GM12874 (cell line): Measurements from ENCODE around the gene TEX55.

Source experiments
- CTCF ChIP-seq: IDR thresholded peaks from 2 replicates; pipeline ENCODE4 v1.5.1; 2011; ENCODE audit warnings: low read depth, mild to moderate bottlenecking, control low read depth, low read length, moderate library complexity; ENCODE audit not compliant: insufficient read depth

Gene TEX55

GRCh38 chr3:119125342-119125741 is 20.6 kb upstream of the TEX55 start:
- no peak for TF ChIP-seq CTCF

GRCh38 chr3:119125742-119126504 is 20.0 kb upstream of the TEX55 start:
- no peak for TF ChIP-seq CTCF

GRCh38 chr3:119140466-119140865 is 5.5 kb upstream of the TEX55 start:
- TF ChIP-seq CTCF = no peak

GRCh38 chr3:119145128-119145499 is 851 bp upstream of the TEX55 start:
- TF ChIP-seq CTCF = no peak

GRCh38 chr3:119146578-119147375 is 812 bp downstream of the TEX55 start:
- TF ChIP-seq CTCF = no peak

GRCh38 chr3:119147494-119147893 is 1.5 kb downstream of the TEX55 start:
- no peak for TF ChIP-seq CTCF

- no peak for TF ChIP-seq CTCF
Measured at GRCh38 chr3:119148493-119149180, 2.7 kb downstream of the TEX55 start.
